ENCODE measurements around the gene CASP7.

The CASP7 gene

DNA sequence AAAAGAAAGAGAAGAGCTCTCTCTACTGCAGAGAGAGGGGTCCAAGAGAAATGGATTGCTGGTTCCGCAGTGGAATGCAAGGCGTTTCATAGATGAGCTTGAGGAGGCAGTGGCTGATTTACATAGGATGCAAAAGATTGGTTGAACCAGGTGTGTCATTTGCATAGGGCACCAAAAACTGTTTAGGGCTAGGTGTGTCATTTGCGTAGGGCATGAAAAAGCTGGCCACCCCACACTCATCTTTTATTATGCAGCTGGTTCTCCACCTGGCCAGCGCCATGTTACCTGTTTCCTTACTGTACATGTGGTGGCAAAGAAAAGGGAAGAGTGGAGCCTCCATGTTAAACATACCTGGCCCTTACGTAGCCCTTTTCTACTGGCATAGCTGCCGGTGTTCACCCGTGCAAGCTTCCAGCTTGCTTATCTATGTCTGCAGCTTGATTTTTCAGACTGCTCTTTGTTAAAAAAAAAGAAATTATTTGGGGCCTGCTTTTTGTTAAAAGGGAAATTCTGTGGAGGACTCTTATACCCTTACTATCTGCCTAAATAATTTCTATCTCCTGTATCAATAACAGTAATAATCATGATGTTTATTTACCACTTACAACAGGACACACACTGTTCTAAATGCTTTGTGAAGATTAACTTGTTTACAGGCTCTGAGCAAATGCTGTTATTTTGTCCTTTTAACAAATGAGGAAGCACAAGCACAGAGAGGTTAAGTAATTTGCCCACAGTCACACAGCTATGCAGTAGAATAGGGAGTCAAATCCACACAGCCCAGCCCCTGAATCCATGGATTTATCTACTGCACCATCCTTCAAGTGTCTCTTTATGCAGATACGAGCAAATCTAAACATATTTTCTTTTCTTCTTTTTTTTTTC is 33.3 kb downstream of the CASP7 start:
- DNase-seq = no peak

DNA sequence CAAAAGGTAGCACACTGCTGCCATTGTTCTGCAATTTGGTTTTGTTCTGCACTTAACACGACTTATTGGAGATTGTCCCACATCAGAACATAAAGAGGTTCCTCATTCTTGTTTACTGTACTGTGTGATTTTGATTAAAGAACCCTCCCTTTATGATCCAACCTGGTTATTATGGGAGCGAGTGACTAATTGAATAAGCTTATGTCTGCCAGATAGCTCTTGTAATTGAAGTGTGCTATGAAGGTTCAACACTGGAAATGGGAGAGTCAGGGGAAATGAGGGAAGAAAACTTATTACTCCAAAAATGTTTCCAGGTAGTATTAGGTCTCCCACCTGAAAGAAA is 33.9 kb downstream of the CASP7 start:
- DNase-seq = no peak

DNA sequence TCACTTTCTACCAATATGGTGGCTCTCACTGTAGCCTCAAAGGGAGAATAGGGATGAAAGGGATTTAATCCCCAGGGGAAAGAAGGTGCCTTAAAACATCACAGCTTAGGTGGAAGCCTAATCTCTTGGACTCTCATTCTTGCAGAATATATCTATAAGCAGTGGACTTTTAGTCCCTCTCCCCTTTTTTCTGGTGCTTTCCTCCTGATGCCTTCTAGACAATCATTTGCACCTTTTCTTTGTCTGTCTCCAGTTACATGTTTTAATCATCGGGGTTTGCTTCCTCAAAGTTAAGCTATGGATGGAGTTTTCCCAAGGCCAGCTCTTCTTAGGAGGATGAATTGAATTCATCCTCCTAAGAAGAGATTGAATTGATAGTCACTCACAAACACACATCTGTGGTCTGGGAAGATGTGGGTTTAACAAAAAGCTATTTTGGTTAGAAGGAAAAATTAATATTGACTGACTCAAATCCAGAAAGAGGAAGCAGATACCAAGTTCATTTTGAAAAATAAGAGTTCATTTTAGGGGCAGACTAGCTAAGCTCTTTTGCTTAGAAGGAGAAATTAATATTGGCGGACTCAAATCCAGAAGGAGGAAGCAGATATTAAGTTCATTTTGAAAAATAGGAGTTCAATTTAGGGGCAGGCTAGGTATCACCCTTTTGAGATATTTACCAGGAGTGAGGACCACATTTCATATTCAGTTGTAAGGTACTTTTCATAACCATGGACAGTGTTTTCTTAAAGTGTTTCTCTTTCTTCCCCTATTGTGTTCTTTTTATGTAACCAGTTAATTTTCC is 36.6 kb downstream of the CASP7 start:
- no peak for DNase-seq

DNA sequence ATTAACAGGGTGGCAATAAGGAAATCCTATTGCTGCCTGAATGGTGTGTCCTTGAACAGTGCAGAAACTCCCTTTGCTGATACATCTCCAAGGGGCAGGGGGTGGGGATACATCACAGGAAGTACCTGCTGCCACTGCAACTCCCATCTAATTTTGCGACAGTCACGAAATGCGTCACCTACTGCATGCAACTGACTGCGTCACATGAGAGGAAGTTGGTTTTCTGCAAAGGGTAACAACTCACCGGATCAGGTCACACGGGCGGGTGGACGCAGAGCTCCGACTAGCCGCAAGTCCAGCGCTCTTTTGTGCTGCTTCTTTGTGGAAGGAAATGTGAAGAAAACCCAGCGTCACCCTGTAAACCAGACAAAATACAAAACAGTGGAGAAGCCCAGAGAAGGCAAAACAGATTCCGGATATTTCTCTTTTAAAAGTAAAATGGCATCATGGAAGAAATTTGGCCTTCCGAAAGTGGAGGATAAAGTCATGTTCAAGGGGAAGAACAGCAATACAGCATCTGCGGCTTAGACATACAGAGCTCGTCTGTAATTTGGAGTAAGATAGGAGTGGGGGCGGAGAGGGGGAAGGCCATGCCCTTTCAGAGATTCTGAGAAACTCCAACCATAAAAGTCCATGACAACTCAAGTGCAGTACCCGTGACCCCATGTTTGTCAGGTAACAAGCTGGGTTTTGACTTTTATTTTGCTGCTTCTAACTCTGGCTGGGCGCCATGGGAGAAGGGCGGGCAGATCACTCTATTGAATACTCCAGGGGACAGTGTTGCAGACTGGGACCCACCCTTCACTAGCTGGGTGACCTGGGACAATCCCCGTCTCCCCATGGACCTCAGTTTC is 39.5 kb downstream of the CASP7 start:
- no peak for DNase-seq

DNA sequence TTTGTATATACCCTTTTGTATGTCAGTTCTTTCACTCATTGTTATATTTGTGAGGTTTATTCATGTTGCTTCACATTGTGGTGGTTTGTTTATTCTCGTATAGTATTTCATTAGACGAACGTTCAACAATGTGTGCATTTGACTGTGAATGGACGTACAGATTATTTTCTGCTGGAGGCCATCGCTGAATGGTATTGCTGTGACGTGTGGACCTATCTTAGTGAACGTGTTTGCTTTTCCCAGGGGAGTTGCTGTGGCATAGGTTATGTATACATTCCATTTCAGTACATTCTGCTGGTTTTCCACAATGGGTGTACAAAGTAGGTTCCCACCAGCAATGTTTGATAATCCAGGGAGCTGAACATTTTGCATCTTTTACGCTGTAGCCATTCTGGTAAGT is 40.7 kb downstream of the CASP7 start:
- DNase-seq = no peak

DNA sequence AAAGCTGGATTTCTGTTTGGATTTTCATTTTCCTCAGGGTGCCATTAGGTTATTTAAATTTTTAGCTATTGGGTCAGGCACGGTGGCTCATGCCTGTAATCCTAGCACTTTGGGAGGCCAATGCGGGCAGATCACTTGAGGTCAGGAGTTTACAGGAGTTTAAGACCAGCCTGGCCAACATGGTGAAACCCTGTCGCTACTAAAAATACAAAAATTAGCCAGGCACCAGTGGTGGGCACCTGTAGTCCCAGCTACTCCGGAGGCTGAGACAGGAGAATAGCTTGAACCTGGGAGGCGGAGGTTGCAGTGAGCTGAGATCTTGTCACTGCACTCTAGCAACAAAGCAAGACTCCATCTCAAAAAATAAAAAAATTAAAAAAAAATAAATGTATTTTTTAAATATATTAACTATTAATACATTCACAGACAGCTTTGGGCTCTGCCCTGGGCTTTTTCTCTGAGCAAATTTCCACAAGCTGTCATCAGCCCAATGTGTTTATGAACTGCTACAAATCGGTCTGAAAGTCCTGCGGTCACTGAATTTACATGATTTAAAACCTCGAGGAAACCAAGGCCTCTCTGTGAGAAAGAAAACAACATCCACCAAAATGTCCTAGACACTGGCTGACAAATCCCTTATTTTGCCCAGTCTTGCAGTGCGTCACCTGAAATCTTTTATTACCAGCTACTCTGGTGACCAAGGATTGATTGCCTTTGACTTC is 52.6 kb downstream of the CASP7 start:
- DNase-seq = no peak

DNA sequence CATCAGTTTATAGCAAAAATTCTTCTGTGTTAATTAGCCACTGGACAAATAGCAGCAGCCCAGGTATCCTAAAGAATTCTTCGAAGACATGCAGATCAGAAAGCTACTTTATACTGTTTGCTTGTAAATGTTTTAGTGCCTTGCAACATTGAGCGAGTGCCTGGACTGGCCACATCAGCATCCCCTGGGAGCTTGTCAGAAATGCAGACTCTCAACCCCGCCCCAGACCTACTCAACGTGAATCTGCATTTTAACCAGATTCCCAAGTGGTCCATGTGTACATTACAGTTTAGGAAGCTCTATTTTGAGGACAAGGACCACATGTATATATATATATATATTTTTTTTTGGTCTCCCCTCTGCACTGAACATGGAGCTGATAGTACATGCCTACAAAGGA is 53.3 kb downstream of the CASP7 start:
- DNase-seq = no peak

DNA sequence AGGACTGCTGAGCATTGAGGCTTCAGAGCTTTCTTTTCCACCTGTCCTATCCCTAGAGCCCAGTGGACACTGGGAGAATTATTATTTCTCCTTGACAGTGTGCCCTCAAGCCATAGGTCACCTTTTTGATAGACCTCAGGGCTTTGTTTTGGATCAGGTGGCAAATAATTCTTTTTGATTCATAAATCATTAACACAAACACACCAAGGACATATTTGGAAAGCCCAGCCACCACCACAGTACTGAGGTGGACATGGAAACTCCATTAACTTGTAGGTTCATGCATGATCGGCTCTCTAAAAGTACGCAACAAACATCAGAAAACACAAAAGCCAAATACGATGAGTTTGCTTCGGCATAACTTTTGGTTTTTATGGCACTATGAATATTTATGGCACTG is 53.9 kb downstream of the CASP7 start:
- DNase-seq = no peak

DNA sequence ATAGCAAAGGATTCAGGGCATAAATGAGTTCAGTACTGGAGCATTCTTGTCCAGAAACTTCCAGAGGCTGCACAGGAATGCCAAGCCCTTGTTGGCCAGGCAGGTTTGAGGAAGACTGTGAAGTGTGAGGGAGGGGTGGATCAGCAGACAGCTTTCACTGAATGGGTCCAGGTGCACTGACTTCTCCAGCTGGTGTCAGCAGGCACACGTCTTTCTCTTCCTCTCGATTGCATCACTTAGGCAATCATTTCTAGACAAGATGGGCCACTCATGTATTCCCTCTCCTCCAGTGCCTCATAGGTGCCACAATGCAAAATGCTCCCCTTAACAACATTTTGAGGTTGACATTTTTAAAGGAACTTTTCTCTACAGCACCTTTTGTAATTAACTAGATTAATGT is 56.2 kb downstream of the CASP7 start:
- DNase-seq = peak; percentile 28

DNA sequence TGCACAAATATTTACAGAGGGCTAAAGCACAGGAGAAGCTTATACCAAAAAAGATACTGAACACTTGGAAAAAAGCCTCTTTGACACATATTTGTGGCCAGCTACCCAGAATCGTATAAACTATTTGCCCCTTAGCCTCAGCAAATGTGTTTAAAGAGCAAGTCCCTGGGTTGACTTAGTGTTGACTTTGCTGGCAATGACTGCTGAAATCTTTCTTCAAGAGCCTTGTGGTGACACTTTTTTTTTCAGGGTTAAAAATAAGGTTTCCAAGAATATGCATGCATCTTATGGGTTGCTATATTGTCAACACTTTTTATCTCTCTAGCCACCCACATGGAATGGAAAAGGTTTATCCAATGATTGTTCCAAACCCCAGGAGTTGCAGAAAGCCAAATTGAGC is 56.9 kb downstream of the CASP7 start:
- no peak for DNase-seq

DNA sequence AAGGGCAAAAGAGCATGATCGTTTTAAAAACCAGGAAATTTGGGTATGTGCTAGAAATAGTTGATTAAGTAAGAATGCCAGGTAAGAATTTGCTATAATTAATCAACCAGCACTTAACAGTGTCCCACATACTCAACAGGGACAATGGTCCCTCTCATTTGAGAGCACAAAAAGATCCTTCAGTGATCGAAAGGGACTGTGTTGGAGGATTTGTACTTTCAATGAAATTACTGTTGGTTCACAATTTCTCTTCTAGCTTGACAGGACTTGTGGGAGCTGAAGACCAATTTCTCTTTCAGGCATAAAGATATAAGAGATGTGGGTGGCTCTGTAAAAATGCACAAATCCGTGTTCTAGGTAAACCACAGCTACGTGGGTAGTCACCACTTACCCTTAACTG is 59.3 kb downstream of the CASP7 start:
- no peak for DNase-seq

DNA sequence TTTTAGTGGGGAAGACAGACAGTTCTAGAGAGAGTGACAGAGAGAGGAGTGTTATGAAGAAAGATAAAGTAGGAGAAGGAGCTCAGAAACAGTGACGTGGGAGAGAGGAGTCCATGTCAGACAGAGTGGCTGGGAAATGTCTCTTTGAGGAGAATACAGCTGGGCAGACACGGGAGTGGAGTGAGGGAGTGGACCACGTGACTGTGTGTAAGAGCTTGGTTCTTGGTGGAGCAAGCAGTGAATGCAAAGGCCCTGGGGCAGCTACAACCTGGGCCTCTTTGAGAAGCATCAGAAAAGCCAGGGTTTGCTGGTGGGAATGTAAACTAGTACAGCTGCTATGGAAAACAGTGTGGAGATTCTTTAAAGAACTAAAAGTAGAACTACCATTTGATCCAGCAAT is 59.9 kb downstream of the CASP7 start:
- DNase-seq = no peak

DNA sequence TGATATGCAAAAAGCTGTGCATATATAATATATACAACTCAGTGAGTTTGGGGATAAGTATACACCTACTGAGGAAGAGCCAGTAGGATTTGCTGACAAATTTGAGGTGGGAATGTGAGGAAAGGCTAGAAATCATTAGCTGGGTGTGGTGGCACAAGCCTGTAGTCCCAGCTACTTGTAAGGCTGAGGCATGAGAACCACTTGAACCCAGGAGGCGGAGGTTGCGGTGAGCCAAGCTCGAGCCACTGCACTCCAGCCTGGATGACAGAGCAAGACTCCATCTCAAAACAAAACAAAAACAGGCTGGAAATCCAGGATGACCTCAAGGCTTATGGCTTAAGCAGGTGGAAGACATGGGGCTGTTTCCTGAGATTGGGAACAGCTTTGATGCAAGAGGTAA is 61.1 kb downstream of the CASP7 start:
- DNase-seq = no peak

DNA sequence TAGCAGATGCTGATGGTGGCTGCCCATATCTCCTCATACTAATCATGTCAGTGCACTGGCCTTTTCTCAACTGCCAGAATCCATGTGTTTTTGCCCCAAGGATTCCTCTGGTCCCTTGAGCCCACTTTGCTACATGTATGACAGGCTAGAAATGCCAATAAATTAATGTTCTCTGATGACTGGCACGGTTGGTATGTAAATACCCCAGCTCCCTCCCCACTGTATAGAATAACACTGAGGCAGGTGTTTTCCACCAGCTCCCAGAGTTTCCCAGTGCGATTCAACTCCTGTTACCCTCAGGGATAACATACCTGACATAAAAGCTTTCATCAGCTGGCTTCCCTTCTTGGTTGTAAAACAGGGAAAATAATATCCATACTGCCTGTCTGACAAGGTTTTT is 62.8 kb downstream of the CASP7 start:
- DNase-seq = no peak

DNA sequence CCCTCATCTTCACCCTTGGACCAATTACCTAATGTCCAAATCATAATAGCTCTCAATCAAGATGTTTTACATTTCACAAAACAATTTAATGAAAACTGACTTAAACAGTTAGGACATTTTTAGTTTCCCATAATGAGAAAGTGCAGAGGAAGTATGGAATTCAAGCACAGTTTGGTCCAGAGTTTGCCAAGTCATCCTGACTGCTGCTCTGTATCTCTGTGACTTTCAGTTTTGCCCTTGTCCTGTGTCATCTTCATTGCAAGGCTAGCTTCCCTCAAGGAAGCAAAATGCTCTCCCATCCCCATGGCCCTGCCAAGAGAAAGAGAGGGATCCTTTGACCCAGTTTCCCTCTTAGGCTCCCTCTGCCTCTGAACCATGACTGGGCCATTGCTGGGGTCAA is 63.9 kb downstream of the CASP7 start:
- DNase-seq = no peak

DNA sequence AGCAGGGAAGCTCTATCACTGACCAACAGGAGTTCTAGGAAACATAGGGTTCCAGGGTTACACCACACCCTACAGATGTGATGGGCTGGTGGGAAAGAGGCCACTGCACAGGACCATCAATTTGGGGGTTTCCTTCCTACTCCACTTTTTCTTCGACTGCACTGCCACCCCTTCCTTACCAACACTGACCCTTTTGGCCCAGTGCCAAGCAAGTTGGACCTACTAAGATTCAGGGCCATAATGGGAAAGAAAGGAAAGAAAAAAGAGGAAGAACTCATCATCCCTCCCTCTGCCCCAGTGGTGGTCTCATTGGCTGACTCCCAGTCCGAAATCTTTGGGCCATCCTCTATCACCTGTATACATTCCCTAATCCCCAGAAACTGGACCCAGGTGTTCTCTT is 65.7 kb downstream of the CASP7 start:
- DNase-seq = no peak

DNA sequence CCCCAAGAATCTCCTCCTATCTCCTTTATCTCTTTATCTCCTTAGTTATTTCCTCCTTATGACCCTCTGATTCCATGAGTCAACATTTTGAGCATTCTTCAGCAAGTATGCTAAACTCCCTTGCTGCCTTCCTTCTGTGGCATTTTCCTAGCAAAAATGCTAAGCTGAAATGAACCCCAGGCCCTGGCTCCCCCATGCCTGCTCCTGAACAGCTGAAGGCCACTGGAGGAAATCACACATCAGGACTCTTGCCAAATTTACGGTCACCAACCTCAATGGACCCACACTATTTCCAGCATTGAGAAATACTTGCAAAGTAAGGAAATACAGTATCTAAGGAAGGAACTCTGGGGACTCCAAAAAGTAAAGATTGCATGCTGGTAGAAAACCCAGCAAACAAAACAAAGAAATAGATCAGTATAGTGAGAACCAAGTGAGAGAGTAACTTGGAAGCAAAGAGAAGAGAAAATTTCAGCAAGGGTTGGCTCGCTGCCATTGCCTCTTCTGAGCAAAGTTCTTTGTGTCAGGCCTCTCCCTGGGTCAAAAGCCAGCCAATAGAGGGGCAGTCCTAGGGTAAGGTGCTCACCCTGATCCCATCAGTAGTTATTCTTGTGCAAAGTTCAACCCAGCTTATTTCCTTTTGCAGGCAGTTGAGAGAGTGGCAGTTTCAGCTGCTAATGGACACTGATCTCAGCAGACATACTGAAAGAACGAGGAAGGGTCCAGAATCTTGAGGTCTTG is 66.7 kb downstream of the CASP7 start:
- DNase-seq = peak; percentile 29

DNA sequence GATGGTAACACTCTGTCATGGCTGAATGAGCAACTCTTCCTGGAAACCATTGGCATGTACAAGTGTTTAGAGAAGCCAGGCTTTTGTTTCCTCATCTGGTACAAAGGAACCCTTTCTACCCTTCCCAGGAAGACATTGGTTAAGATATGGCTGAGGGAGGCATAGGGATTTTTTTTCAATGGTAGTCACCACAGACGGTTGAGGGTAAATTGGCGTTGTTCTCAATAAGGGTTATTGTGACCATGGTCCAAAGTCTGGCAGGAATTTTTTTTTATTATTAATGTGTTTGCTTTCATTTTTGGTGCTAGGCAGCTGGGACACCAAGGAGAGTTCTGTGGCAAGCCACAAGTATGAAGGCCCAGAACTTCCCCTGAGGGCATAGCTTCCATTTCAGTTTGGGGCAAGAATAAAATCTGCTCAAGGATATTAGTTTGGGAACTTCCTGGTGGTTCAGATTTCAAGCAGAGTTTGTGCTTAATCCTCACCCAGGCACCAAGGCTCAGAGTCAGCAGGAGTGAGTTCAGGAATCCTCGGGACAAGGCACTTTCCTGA is 71.5 kb downstream of the CASP7 start, which contains the start of gene PLEKHS1:
TSS of gene PLEKHS1 (plus strand) at position 502 of the 552 bp plus-strand sequence. CDS start 3,596 bp downstream, outside the sequence.
- no peak for DNase-seq

DNA sequence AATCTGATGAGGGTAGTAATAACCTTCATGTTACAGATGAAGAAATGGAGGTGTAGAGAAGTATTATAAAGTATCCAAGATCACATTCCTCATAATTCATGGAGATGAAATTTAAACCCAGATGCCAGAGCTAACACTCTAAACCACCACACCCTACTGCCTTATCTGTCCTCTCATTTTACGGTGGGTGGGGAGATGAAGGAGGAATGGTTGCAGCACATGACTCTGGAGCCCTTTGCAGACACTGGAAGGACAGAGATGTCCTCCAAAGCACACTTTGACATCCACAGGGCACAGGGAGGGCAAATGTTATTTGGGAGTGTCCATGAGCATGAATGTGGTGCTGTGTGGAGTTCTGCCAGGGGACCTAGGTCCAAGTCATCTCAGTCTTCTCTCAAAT is 72.8 kb downstream of the CASP7 start:
- no peak for DNase-seq

DNA sequence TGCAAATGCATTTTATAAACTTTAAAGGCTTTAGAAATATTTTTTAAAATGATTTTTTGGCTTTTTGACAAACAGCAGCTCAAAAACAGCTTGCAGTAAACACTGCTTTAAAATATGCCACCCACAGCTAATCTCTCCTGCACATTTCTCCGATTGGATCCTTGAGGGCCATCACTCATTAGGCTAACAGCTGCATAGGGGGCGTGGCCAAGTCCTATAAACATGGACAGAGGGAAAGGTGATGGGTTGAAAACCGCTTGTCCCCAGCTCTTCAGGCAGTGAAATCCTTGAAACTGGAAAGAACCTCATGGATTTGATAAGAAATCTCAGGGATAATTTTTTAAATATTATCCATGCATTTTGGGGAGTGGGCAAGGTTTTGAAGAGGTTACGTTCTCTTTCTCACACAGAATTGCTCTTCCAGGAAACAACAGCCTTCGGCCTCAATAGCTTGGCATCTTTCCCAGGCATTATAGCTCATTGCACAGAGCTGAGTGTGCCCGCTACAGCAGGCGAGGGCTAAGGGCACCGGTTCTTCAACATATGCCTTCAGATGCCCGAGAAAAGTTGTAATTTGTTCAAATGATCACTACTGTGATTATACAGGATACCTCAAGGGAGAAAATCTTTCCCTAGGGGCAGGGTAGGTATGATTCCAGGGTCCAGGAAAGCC is 73.4 kb downstream of the CASP7 start:
- no peak for DNase-seq

DNA sequence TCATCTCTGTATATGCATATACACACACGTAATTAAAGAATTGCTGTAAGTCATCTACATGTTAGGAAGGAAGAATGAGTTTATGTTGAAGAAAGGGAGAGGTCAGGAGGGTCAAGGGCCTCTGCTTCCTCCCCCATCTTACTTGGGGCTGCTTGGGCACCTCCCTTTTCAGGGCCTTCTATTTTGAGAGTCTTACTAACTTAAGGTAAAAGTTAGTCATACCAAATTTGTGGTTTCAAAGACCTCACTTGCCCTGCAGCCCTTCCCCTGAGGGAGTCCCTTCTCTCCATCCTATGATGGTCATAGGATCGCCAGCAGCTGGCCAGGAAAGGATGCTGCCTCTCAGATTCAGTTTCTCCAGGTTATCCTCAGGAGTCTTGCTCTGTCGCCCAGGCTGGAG is 74.4 kb downstream of the CASP7 start:
- DNase-seq = no peak

Measured in kidney glomerular epithelial cell (primary cell).